ENCODE data around the gene PALM3. TPM values are rescaled to one million over a fixed set of nuclear protein-coding genes. Genes with fewer than 3 reads are reported as not detected.
A peak's percentile ranks its signal among the peaks of the same experiment; 100 is the strongest.

Gene PALM3
- total RNA-seq, 3 donors from 2014 or later (not counting 1 experiment from before 2014, with no cell fraction given): not detected

DNA sequence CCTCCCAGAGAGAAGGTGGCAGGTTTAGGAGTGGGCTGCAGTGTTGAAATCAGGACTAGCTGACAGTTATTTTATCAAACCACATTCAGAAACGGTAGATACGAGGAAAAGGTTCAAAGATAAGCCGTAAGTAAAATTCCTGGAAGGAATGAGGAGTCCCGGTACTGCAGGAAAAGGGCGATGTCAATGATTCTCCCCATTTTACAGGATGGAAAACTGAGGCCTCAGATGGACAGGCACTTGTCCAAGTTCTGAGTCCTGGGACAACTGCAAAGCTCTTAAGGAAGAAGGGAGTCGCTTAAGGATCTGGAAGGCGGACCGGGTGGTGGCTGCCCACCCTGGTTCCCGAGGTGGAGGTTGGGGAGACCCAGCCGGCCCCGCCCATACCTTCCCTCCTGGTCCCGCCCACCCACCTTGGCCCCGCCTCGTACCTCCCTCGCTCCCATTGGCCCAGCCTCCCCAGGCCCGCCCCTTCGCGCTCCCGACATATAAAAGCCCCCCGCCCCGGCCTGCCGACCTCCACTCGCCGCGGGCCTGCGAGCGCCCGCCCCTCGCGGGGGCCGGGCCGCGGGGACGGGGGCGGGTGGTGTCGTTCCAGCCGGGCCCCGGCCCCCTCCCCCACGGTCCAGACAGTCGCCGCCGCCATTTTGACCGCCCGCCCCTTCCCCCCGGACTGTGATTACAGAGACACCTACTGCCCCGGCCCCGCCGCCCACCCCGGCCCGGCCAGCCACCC is 56.4 kb downstream of the PALM3 start:
- WGBS (ENCODE audit: insufficient coverage): 3% methylated on average over 50 of the region's 50 CpGs
- peaks cover 55% of the 10 kb centered on the region for H3K4me1 ChIP-seq (ENCODE audit: control insufficient read depth, insufficient read depth, low read length)

GRCh38 chr19:14004619-14005348 is 57.1 kb downstream of the PALM3 start:
- peaks cover 57% of the 10 kb centered on the region for H3K4me1 ChIP-seq (ENCODE audit: control insufficient read depth, insufficient read depth, low read length)
- no peak overlapping the region for H3K4me3 ChIP-seq (ENCODE audit: low read length)
- ATAC-seq: no peak
- H3K27ac ChIP-seq (ENCODE audit: low read length): peak overlapping the region; percentile 99
- H3K4me3 Mint-ChIP-seq: peak overlapping the region; percentile 76
- 34% methylated on average over 12 of the region's 14 CpGs for WGBS (ENCODE audit: insufficient coverage)
- peaks cover 32 to 48% of the 10 kb centered on the region in 2 donors for H3K4me1 Mint-ChIP-seq
- H3K27me3 ChIP-seq (ENCODE audit: control insufficient read depth, insufficient read depth, low read length): no peaks in the 10 kb centered on the region
- no peaks in the 10 kb centered on the region for H3K36me3 Mint-ChIP-seq
- no peaks in the 10 kb centered on the region for H3K9me3 Mint-ChIP-seq
- H3K27me3 Mint-ChIP-seq (ENCODE audit: low read depth in 2 of 2): no peaks in the 10 kb centered on the region
- TF ChIP-seq CTCF (IDR thresholded peaks at IDR 0.05): no peak
- DNase-seq: peak in 1 of 2 donors; percentile 50
- intact Hi-C loops (cut with micrococcal nuclease): loop anchor here (5.0 kb wide), 1 partner anchor 38 kb away; no protein-coding TSS in a partner anchor
- H3K36me3 ChIP-seq (ENCODE audit: control insufficient read depth, insufficient read depth, low read length): no peaks in the 10 kb centered on the region
- no peaks in the 10 kb centered on the region for H3K9me3 ChIP-seq (ENCODE audit: control insufficient read depth, insufficient read depth, low read length)
- H3K27ac Mint-ChIP-seq: peak overlapping the region; percentile 99

More for the DNA sequence above, 56.4 kb downstream of the PALM3 start:
- no peaks in the 10 kb centered on the region for H3K9me3 ChIP-seq (ENCODE audit: control insufficient read depth, insufficient read depth, low read length)
- Mint-ChIP-seq H3K27me3 (ENCODE audit: low read depth in 2 of 2) (no peaks in the 10 kb centered on the region), H3K27ac (peak overlapping the region; percentile 99), H3K36me3 (no peaks in the 10 kb centered on the region), H3K9me3 (no peaks in the 10 kb centered on the region), H3K4me1 (peaks cover 32 to 48% of the 10 kb centered on the region in 2 donors), H3K4me3 (peak overlapping the region; percentile 95)
- peak overlapping the region; percentile 77 for H3K4me3 ChIP-seq (ENCODE audit: low read length)
- TF ChIP-seq CTCF (IDR thresholded peaks at IDR 0.05): no peak
- no peaks in the 10 kb centered on the region for H3K27me3 ChIP-seq (ENCODE audit: control insufficient read depth, insufficient read depth, low read length)
- DNase-seq: peak; percentile 90 to 95
- no peaks in the 10 kb centered on the region for H3K36me3 ChIP-seq (ENCODE audit: control insufficient read depth, insufficient read depth, low read length)
- ATAC-seq: peak; percentile 58 to 76 (median 66)
- intact Hi-C loops (cut with micrococcal nuclease): loop anchor here (1.0 to 5.0 kb wide), 4 partner anchors 19 to 75 kb away; partner anchors contain the start of gene DCAF15
- peak overlapping the region; percentile 99 for H3K27ac ChIP-seq (ENCODE audit: low read length)

Other genes with a start within 250 kb of the PALM3 start
- gene NANOS3, start 184.9 kb downstream of the PALM3 start, total RNA-seq: 1 to 10 TPM; 2.6 to 6.3 (median 3.0) TPM
- 1 to 10 TPM; 3.8 to 7.7 (median 4.0) TPM for gene BRME1, start 156.0 kb downstream of the PALM3 start, total RNA-seq
- gene CC2D1A, start 155.9 kb downstream of the PALM3 start, total RNA-seq: 10 to 100 TPM; 42.8 to 49.3 (median 48.4) TPM
- under 1 TPM in 1 of 3 donors, not detected in 2; 0.61 TPM for gene PODNL1, start 123.7 kb downstream of the PALM3 start, total RNA-seq
- gene DCAF15, start 109.6 kb downstream of the PALM3 start, total RNA-seq: 100 to 1,000 TPM; 121 to 149 (median 124) TPM
- gene RFX1, start 55.8 kb downstream of the PALM3 start, total RNA-seq: 10 to 100 TPM; 26.0 to 31.8 (median 30.5) TPM
- not detected for gene RLN3, start 33.9 kb downstream of the PALM3 start, total RNA-seq
- 10 to 100 TPM; 38.4 to 61.1 (median 58.0) TPM for gene IL27RA, start 30.3 kb downstream of the PALM3 start, total RNA-seq
- gene MISP3, start 10.7 kb upstream of the PALM3 start, total RNA-seq: 1 to 10 TPM; 2.4 to 4.1 (median 2.4) TPM
- gene C19orf67, start 23.7 kb upstream of the PALM3 start, total RNA-seq: under 1 TPM in 2 of 3 donors, not detected in 1; 0.35 to 0.53 TPM
- 10 to 100 TPM; 30.8 to 33.0 (median 30.9) TPM for gene SAMD1, start 28.7 kb upstream of the PALM3 start, total RNA-seq
- gene PRKACA, start 55.7 kb upstream of the PALM3 start, total RNA-seq: 10 to 100 TPM; 68.6 to 71.8 (median 69.3) TPM
- gene ASF1B, start 74.5 kb upstream of the PALM3 start, total RNA-seq: 1 to 10 TPM; 4.5 to 5.5 (median 4.8) TPM
- gene ADGRL1, start 144.1 kb upstream of the PALM3 start, total RNA-seq: 10 to 100 TPM; 47.3 to 54.3 (median 52.7) TPM

Data from natural killer cell (primary cell).